Left cardiac atrium (tissue), 4 donors: ENCODE results near the gene SHANK3. TPM values are rescaled to one million over a fixed set of nuclear protein-coding genes. Genes with fewer than 3 reads are reported as not detected.

Source experiments
- ATAC-seq, 2 donors: fragments of 200-7000 bp; cut with Tn5 transposase; one replicate each; pipeline ENCODE4 v1.9.1; 2020; ENCODE audit warnings: mild to moderate bottlenecking in 2 of 2, moderate library complexity in 2 of 2
- DNase-seq: peaks from one replicate; pipeline ENCODE4 v3.0.0-alpha.2; 2020
- intact Hi-C, 2 donors: fragments of 100-400 bp; cut with DNase I; formaldehyde crosslinking; loops; one replicate each; pipeline versions ENCODE4 v1.14.1 to v1.15.1; 2022 to 2023
- total RNA-seq, 2 donors: library from RNA; stranded (reverse); fragmentation: NEBNext Ultra II Directional; extraction: Animal tissue kit (Norgen Biotek cat#: 25700); gene quantifications; one replicate each; pipeline ENCODE4 v1.2.1, GENCODE V29; 2021
- donor health status: DM: no; HTN: yes; CAD: no.
- donor health status: DM: no; HTN: yes; CAD: no; lungs with severe emphysema.
- donor health status: DM: yes; HTN: yes; CAD: no.
- donor health status: Dilated cardiomyopathy.

SHANK3 gene
- total RNA-seq, 2 donors from 2014 or later, result 19.5 to 34.1 TPM

- ATAC-seq (no peak), DNase-seq (no peak)
- intact Hi-C loops, result no loop called here
These were observed 3.0 kb downstream of the SHANK3 start for GRCh38 chr22:50675553-50676179.

- ATAC-seq, result no peak
- DNase-seq, result no peak
- intact Hi-C loops, result no loop called here
These were observed 3.6 kb downstream of the SHANK3 start for GRCh38 chr22:50676180-50676636.

- no peak for DNase-seq
- ATAC-seq, result no peak
- intact Hi-C loops, result no loop called here
These were observed 4.3 kb downstream of the SHANK3 start for GRCh38 chr22:50676661-50677492.

GRCh38 chr22:50677493-50678217 lies 5.0 kb downstream of the SHANK3 start:
- DNase-seq (no peak), ATAC-seq (no peak)
- intact Hi-C loops, result no loop called here

GRCh38 chr22:50678218-50678650 lies 5.6 kb downstream of the SHANK3 start:
- DNase-seq (no peak), ATAC-seq (no peak)
- intact Hi-C loops, result no loop called here

- ATAC-seq, result no peak
- intact Hi-C loops, result no loop called here
- DNase-seq, result no peak
These were observed 6.3 kb downstream of the SHANK3 start for GRCh38 chr22:50678651-50679521.

- ATAC-seq, result no peak
- intact Hi-C loops, result no loop called here
These were observed 10.7 kb downstream of the SHANK3 start for GRCh38 chr22:50683086-50683993.

GRCh38 chr22:50683994-50684371 lies 11.4 kb downstream of the SHANK3 start:
- intact Hi-C loops, result no loop called here
- ATAC-seq, result no peak
- no peak for DNase-seq

More at GRCh38 chr22:50683086-50683993, 10.7 kb downstream of the SHANK3 start:
- DNase-seq, result no peak

- DNase-seq (no peak), ATAC-seq (no peak)
- intact Hi-C loops, result no loop called here
These were observed 11.9 kb downstream of the SHANK3 start for GRCh38 chr22:50684501-50684900.

GRCh38 chr22:50684986-50685385 lies 12.4 kb downstream of the SHANK3 start:
- intact Hi-C loops, result no loop called here
- ATAC-seq (no peak), DNase-seq (peak; percentile 28)

GRCh38 chr22:50686794-50687193 lies 14.2 kb downstream of the SHANK3 start:
- ATAC-seq (no peak), DNase-seq (no peak)
- intact Hi-C loops, result no loop called here

GRCh38 chr22:50687829-50688228 lies 15.2 kb downstream of the SHANK3 start:
- ATAC-seq (no peak), DNase-seq (no peak)
- intact Hi-C loops, result no loop called here

GRCh38 chr22:50688448-50688847 lies 15.8 kb downstream of the SHANK3 start:
- intact Hi-C loops, result no loop called here
- DNase-seq (no peak), ATAC-seq (no peak)

GRCh38 chr22:50691521-50691920 lies 18.9 kb downstream of the SHANK3 start:
- DNase-seq (no peak), ATAC-seq (no peak)
- intact Hi-C loops, result no loop called here

GRCh38 chr22:50693462-50693861 lies 20.8 kb downstream of the SHANK3 start:
- DNase-seq (no peak), ATAC-seq (no peak)
- intact Hi-C loops, result no loop called here

- intact Hi-C loops, result no loop called here
- no peak for DNase-seq
- no peak for ATAC-seq
These were observed 21.5 kb downstream of the SHANK3 start for GRCh38 chr22:50694099-50694605.

- intact Hi-C loops, result no loop called here
- no peak for ATAC-seq
- no peak for DNase-seq
These were observed 22.3 kb downstream of the SHANK3 start for GRCh38 chr22:50694766-50695420.
